ENCODE measurements around the gene MLEC.

The MLEC gene

DNA sequence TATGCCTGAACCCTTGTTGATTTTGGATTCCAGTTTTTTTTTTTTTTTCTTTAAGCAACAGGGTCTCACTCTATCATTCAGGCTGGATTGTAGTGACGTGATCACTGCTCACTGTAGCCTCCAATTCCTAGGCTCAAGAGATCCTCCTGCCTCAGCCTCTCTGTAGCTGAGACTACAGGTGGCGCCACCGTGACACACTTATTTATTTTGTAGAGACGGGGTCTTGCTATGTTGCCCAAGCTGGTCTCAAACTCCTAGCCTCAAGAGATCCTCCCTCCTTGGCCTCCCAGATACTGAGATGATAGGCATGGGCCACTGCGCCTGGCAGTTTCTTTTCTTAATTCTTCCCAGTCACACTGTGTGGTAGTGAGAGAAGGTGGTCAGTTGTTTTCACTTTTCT is 63.9 kb downstream of the MLEC start:
- no peak overlapping the region for H3K4me3 ChIP-seq (replicated peaks; ENCODE audit: low read depth, low read length)
- DNase-seq (ENCODE audit: extremely low read depth, low read depth), result no peak
- no peak for TF ChIP-seq CTCF (IDR thresholded peaks at IDR 0.05; ENCODE audit: low read depth, low read length, missing control alignments)

- no peak for TF ChIP-seq CTCF (IDR thresholded peaks at IDR 0.05; ENCODE audit: low read depth, low read length, missing control alignments)
- no peak for DNase-seq (ENCODE audit: extremely low read depth, low read depth)
- no peak overlapping the region for H3K4me3 ChIP-seq (replicated peaks; ENCODE audit: low read depth, low read length)
Measured at GRCh38 chr12:120751389-120751788, 64.4 kb downstream of the MLEC start.
